ACC112 (cell line): ENCODE results near the gene GPR171.

Experiments
- H2AFZ ChIP-seq: fragments of 200-600 bp; sonication (generic); one replicate; pipeline ENCODE4 v1.6.0; 2017; ENCODE audit warnings: antibody characterized with exemption, low read length; ENCODE audit not compliant: unreplicated experiment
- H3K27ac ChIP-seq: fragments of 200-600 bp; sonication (generic); 2 replicates; pipeline ENCODE4 v1.5.1; 2014; ENCODE audit warnings: low read depth, mild to moderate bottlenecking, antibody characterized with exemption, low read length, moderate library complexity
- H3K27me3 ChIP-seq: fragments of 200-600 bp; sonication (generic); 2 replicates; pipeline ENCODE4 v1.6.1; 2014; ENCODE audit warnings: mild to moderate bottlenecking, antibody characterized with exemption, low read length, moderate library complexity, mixed read lengths; ENCODE audit not compliant: insufficient read depth
- H3K36me3 ChIP-seq: fragments of 200-600 bp; sonication (generic); 2 replicates; pipeline ENCODE4 v1.6.1; 2016; ENCODE audit warnings: mild to moderate bottlenecking, antibody characterized with exemption, low read length, moderate library complexity, mixed read lengths; ENCODE audit not compliant: insufficient read depth
- H3K4me1 ChIP-seq: fragments of 200-600 bp; sonication (generic); one replicate; pipeline ENCODE4 v1.6.1; 2016; ENCODE audit warnings: low read length, mixed read lengths; ENCODE audit not compliant: insufficient read depth, unreplicated experiment, control insufficient read depth
- H3K4me3 ChIP-seq: fragments of 200-600 bp; sonication (generic); 2 replicates; pipeline ENCODE4 v1.5.1; 2014; ENCODE audit warnings: mild to moderate bottlenecking, low read depth, low read length
- H3K79me2 ChIP-seq: fragments of 200-600 bp; sonication (generic); one replicate; pipeline ENCODE4 v1.6.0; 2016; ENCODE audit warnings: low read length; ENCODE audit not compliant: control insufficient read depth, unreplicated experiment, insufficient read depth

GPR171 gene

DNA sequence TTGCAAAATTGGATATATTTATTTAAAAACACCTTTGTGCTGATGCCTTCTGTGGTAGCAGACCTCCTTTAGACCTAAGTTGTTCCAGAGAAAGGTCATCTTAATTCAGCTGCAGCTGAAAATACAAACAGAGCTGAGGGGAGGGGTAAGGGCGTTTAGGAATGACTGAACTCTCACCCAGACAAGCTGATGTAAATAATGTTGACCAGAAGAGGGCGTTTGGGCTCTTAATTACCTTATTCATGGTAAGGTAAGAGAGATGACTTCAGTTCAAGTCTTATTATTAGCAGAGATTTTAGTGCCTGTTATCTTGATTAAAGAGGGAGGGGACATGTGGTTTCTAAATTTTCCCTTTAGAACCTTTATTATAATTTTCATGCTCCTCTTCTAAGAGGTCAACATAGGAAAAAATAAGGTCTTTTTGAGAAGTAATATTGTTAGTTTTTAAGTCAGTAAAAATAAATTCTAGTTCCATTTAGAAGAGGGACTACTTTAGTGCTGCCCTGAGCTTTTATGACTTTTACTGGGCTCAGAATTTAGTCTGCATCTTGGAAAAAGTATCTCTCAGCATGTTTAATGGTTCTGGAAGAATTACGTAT is 46.3 kb downstream of the GPR171 start:
- H3K4me3 ChIP-seq: no peak overlapping the region
- H2AFZ ChIP-seq: no peak overlapping the region
- H3K27ac ChIP-seq: no peak overlapping the region
- H3K27me3 ChIP-seq: no peaks in the 10 kb centered on the region
- H3K36me3 ChIP-seq: no peaks in the 10 kb centered on the region
- no peaks in the 10 kb centered on the region for H3K79me2 ChIP-seq
- no peaks in the 10 kb centered on the region for H3K4me1 ChIP-seq

- Histone ChIP-seq H3K27me3 (no peaks in the 10 kb centered on the region), H3K36me3 (no peaks in the 10 kb centered on the region), H3K4me3 (no peak overlapping the region), H3K79me2 (no peaks in the 10 kb centered on the region), H2AFZ (no peak overlapping the region), H3K4me1 (no peaks in the 10 kb centered on the region), H3K27ac (no peak overlapping the region)
Observed at GRCh38 chr3:151155409-151156128, 47.4 kb downstream of the GPR171 start.

GRCh38 chr3:151154566-151154965 is 48.5 kb downstream of the GPR171 start:
- no peaks in the 10 kb centered on the region for H3K27me3 ChIP-seq
- no peaks in the 10 kb centered on the region for H3K4me1 ChIP-seq
- H2AFZ ChIP-seq: no peak overlapping the region
- no peak overlapping the region for H3K27ac ChIP-seq
- no peak overlapping the region for H3K4me3 ChIP-seq
- no peaks in the 10 kb centered on the region for H3K79me2 ChIP-seq
- H3K36me3 ChIP-seq: no peaks in the 10 kb centered on the region

GRCh38 chr3:151152455-151153079 is 50.4 kb downstream of the GPR171 start:
- H3K36me3 ChIP-seq: no peaks in the 10 kb centered on the region
- H3K79me2 ChIP-seq: no peaks in the 10 kb centered on the region
- no peaks in the 10 kb centered on the region for H3K27me3 ChIP-seq
- H3K27ac ChIP-seq: no peak overlapping the region
- no peak overlapping the region for H2AFZ ChIP-seq
- no peak overlapping the region for H3K4me3 ChIP-seq
- no peaks in the 10 kb centered on the region for H3K4me1 ChIP-seq
